HG03066 (cell line): Measurements from ENCODE around the gene CUL1.

Source experiments
- ATAC-seq: cut with Tn5 transposase; IDR thresholded peaks from one replicate; pipeline ENCODE4 v1.9.1; 2021; ENCODE audit warnings: low read depth; ENCODE audit not compliant: unreplicated experiment

The CUL1 gene

DNA sequence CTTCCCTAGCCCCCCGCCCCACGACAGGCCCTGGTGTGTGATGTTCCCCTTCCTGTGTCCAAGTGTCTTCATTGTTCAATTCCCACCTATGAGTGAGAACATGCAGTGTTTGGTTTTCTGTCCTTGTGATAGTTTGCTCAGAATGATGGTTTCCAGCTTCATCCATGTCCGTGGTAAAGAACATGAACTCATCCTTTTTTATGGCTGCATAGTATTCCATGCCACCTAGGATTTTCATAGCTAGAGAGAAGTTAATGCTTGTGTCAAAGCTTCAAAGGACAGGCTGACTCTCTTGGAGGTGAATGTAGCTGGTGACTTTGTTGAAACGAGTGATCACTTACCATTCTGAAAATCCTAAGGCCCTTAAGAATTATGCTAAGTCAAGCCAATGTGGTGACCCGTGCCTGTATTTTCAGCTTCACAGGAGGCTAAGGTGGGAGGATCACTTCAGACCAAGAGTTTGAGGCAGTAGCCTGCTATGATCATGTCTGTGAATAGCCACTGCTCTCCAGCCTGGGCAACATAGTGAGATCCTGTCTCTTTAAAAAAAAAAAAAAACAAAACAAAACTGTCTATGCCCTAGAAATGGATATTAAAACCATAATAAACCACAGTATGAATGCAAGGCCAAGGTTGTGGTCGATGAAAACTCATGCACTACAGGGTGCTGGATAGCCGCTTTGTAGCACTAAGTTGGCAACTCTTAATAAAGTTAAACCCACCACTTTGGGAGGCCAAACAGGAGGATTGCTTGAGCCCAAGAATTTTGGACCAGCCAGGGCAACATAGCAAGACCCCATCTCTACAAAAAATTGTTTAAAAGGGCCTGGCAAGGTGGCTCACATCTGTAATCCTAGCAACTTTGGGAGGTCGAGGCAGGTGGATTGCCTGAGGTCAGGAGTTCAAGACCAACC is 52.0 kb downstream of the CUL1 start:
- no peak for ATAC-seq

DNA sequence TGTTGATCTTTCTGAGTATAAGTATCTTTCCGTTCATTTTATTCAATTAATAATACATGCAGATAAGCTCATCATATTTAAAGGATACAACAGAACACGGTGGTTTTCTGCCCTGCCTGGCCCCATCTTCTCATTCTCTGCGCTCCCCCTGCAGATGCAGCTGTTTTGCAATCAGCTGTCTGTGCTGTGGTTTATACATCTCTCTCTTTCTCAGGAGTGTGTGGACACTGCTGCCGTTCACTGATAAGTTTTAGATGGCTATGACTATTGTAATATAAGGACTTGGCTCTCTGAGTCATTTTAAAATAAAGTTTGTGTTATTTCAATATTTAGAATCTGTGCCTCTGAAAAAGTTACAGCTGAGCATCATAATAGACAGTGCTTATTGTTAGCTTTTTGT is 54.5 kb downstream of the CUL1 start:
- no peak for ATAC-seq

DNA sequence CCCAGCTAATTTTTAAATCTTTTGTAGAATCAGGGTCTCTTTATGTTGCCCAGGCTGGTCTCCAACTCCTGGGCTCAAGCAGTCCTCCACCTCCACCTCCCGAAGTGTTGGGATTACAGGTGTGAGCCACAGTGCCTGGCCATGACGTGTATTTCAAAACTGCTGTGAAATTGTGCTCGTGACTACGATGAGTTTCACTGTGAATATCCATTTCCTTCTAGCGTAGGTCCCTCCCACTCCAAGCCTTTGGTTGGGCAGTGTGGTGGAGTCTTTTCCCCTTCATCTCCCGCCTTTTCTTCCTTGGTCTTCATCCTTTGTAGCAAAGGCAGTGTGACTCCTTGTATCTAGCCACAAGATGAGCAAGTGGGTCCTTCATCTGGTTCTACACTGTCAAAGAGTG is 56.2 kb downstream of the CUL1 start:
- no peak for ATAC-seq

DNA sequence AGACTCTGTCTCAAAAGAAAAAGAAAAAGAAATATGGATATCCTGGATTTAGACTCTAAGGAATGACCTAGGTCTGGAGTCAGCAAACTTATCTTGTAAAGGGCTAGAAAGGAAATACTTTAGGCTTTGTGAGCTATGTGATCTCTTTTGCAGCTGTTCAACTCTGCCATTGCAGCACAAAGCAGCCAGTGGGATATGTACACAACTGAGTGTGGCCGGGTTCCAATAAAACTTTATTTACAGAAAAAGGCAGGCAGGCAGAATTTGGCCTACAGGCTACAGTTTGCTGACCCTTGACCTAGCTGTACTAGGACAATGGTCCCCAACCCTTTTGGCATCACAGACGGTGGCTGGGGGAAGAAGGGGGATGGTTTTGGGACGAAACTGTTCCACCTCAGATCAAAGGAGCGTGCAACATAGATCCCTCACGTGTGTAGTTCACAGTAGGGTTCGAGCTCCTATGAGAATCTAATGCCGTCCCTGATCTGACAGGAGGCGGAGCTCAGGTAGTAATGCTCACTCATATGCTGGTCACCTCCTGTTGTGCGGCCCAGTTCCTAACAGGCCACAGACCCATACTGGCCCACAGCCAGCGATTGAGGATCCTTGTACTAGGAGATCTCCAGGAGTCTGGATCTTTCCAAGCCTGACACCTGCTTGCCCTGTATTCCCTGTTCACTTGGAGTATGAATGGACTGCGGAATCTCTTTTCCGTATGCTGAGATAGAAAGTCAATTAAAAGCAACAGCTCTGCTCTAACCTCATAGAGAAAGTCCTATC is 63.0 kb downstream of the CUL1 start:
- no peak for ATAC-seq

DNA sequence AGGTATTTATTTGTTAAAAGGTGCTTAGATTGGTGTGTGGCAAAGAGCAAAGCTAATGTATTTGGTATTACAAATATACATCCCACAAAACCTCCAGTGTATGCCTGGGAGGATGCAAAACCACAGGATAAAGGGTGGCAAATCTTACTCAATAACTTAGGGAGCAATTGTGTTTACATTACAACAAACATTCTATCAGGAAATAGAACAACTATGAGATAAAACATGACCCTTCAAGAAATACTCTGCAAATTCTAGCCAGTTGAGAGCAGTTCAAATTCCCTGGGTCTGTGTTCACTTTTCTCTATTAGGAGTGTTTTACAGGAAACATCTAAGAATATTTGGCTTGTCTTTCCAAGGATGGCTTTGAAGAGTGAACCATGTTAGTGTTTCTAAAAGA is 64.9 kb downstream of the CUL1 start:
- ATAC-seq, result no peak

DNA sequence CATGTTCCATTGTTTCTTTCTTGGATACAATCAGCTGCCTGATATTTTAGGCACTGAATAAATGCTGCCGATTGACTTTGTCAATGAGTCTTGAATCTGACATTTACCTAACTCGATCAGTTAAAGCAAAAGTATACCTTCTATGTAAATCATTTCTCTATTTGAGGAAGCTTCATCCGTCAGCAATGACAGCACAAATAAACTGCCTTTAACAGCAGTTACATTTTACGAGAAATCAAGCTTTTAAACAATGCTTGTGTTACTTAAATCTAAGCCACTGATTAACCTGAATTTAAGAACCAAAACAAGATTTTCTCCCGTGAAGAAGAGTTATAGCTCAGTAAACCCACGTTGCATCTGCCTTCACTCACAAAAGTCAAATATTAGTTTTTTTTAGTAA is 71.3 kb downstream of the CUL1 start:
- no peak for ATAC-seq

DNA sequence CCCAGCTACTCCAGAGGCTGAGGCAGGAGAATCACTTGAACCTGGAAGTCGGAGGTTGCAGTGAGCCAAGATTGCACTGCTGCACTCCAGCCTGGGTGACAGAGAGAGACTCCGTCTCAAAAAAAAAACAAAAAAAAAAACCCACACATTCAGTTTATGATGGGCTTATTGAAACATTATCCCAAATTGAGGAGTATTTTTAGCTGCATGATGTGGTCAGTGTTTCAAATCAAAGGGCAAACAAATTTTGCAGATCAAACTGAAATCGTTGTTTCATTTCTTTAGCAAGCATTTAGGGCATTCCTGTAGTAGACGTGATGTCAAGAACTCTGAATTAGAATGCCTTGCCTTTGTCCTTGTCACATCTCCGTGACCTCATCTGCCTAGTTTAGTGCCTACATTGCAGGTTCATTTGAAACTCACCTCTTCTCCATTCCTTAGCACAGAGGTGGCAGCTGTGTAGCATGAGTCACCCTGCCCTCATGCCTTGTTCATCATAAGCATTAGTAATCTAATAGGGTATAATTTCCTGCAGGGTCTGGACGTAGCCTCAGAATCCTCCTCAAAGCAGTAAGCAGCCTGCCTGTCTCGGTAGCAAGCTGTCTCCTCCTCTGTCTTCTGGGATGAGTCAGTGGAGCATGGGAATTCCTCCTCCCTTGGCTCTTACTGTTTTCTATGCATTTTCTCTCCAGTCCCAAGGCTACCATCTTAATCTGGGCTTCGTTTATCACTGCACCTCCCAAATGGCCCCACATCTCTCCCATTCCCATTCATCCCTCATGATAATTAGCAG is 73.8 kb downstream of the CUL1 start:
- no peak for ATAC-seq

DNA sequence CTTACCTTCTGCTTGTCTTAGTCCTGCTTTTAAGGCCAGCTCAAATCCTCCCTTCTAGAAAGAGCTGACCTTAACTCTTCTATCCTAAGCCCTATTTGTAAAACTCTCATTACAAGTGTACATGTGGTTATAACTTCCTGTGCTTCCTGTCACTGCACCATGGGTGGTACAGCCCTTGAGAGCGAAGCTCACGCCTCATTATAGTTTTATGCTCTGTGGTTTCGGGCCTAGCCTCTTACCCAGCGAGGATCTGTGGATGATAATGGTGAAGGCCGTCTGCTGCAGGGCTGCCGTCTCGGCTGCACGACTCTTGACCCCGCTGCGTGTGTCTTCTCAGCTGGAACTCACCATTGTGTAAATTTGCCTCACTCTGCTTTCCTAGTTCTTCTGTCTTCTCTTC is 74.6 kb downstream of the CUL1 start:
- ATAC-seq, result peak; percentile 93

DNA sequence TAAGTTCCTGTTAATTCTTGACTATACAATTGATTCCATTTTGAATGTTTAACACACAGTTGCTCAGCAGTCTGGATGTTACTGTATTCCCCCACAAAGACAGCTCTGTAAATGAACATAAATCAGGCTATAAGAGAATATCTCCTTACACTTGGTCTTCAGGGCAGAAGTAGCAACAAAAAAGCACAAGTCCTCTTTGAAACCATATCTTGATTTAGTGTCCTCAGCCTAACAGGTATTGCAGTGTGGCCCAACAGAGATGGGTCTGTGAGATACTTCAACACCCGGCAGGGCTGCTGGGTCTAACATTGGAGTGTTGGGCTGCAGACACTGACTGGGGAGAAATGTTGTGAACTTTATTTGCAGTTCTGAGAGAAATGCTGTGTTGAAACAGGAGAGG is 75.8 kb downstream of the CUL1 start:
- no peak for ATAC-seq

DNA sequence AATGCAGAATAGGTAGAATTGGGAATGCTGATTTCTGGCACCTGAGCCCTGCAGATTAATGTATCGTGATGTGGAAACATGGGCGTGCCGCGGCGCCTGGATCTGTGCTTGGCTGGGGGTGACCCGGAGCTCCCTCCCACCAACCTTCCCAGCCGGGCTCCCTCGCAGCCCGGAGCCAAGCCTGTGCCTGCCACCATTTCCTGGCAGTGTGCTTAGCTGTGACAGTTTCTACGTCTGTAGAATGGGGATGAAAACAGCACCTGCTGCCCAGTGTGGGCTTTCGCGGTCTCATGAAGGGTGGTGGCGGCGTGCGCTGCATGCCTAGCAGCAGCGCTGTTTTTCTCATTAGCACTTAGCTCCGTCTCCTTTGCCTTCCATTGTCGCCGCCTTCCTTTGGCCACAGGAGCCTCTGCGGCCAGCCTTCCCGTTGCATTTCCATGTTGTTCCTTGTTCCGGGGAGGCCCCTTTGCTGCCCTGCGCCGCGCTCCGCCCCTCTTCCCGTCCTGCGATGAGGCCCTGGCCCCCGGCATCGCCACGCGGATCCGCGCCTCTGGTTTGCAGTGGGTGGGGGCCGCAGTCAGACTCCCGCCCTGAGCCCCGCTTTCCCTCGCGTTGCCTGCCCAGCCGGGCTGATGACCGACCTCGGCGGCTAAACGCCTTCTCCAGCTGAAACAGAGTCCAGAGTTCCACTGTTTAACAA is 84.2 kb downstream of the CUL1 start:
- ATAC-seq, result no peak

DNA sequence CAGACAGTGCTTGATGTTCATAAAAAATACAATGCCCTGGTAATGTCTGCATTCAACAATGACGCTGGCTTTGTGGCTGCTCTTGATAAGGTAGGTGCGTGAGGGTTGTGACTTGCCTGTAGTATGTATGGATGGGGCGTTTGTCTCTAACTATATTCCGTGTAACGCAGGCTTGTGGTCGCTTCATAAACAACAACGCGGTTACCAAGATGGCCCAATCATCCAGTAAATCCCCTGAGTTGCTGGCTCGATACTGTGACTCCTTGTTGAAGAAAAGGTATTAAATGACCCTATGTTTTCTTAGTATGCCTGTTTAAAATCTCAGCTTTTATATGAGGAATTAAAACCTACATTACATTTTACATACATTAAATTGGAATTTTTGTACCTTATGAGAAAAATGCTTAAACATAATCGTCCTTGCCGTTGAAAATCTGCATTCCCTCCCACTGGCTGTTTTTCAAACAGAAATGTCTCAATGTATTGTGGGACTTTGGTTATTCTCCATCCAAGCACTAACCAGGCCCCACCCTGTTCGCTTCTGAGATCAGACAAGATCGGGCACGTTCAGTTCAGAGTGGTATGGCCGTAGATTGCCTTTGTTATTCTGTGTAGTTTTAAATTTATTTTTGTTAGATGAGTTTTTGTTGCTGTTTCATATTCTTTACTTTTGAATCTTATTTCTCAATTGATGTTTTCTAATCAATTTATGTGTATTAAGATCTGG is 85.3 kb downstream of the CUL1 start:
- no peak for ATAC-seq

DNA sequence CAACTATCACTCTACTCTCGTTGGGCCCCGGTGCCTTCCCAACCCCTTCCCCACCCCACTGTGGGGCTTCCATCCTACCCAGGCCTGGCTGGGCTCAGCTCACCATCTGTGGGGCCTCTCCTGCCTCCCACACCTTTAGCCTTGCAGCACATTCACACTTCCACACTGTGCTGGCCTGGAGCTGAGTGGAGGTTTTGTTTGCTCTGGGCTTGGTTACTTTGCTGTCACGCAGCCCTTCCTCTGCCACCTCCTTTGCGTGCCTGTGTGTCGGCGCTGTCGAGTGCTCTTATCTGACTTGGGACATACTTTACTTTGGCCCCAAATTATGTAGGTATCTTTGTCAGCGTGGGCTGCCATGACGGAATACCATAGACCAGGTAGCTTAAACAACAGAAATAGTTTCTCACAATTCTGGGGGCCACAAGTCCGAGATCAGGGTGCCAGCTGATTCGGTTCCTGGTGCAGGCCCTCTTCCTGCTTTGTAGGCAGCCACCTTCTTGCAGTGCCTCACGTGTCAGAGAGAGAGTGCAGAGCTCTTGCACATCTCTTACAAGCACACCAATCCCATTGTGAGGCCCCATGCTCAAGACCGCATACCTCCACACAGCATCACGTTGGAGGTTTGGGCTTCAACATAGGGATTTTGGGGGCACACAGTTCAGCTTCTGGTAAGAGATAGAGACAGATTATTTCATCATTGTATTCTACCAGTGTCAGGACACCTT is 89.0 kb downstream of the CUL1 start:
- no peak for ATAC-seq

DNA sequence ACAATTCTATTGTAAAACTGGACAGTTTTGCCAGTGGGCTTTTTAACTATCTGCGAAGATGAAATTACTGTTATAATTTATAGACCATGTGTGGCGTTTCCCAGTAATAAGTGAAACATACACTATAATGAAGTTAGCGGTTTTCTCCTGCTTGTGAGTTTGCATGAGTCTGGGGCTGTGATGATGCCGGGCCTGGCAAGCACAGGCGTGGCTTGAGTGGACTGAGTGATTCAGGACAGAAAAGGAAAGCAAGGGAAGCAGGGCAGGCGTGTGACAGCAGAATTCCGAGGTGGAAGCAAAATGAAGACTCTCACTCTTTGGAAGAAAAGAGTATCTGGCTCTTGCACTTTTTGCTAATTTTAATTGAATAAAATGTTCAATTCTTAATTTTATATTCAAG is 90.5 kb downstream of the CUL1 start:
- no peak for ATAC-seq

DNA sequence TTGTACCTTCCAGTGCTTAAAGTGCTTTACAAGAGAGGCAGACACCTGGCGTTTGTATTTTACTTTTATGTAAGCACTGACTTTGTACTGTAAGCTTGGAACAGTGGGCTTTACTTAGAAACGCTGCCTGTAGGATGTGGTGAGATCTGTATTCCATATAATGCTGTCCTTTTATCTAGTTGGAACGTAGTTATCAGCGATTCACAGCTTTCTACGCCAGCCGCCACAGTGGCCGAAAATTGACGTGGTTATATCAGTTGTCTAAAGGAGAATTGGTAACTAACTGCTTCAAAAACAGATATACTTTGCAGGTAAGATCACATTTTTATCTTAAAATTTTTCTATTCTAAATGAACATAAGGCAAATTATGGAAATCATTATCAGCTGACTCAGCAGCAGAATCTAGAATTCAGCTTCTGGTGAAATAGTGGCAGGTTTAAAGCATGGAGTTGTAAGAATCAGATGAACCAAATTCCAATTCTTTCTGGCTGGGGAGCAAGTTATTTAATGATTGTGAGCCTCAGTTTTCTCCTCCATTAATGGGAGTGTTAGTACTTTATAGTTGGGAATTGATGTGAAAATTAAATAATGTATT is 91.5 kb downstream of the CUL1 start:
- no peak for ATAC-seq

DNA sequence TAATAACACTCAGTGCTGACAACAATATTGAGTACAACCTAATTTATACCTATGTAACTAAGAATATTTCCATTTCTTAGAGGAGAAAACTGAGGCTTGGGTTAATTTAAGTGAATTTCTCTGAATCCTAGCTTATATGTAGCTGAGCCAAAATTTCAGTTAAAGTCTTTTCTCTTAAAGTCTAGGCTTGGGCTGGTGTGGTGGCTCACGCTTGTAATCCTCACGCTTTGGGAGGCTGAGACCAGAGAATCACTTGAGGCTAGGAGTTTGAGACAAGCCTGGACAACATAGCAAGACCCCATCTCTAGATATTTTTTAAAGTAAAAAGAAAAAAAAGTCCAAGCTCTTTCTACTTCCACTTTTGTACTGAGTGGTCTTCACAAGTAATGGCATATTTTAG is 92.1 kb downstream of the CUL1 start:
- no peak for ATAC-seq

DNA sequence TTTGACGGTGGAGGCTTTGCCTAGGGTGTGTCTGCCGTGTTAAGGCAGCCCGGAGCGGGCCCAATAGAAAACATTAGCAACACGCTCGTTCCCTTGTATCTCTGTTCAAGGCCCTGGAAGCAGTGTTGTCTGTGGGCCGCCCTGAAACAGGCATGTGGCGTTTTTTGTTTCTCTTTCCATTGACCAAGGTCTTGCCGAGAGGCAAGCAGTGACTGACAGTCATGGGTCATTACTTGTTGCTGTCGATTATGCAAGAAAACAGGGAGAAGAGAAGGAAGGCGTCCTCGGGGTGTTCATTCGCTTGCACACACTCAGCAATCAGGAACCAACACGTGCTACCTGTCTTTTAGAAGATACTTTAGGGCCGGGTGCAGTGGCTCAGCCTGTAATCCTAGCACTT is 92.8 kb downstream of the CUL1 start:
- no peak for ATAC-seq

DNA sequence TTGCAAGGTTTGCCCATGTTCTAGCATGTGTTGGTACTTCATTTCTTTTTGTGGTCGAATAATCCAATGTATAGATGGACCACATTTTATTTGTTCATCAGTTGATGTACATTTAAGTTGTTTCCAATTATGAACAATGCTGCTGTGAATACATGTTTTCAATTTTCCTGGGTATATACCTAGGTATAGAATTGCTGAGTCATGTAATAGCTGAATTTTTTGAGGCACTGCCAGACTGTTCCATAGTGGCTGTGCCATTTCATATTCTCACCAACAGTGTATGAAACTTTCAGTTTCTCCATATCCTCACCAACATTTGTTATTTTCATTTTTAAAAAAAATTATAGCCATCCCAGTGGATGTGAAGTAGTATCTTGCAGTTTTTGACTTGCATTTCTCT is 94.9 kb downstream of the CUL1 start:
- no peak for ATAC-seq

DNA sequence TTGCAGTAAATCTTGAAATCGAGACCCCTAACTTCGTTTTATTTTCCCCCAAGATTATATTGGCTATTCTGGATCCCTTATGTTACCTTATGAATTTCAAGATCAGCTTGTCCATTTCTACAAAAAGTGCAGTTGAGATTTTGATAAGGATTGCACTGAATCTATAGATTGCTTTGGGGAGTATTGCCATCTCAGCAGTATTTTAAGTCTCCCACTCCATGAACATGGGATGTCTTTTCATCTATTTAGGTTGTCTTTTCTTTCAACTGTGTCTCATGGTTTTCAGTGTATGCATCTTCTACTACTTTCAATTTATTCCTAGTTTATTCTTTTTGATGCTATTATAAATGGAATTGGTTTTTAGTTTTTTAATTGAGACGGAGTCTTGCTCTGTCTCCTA is 95.8 kb downstream of the CUL1 start:
- no peak for ATAC-seq

DNA sequence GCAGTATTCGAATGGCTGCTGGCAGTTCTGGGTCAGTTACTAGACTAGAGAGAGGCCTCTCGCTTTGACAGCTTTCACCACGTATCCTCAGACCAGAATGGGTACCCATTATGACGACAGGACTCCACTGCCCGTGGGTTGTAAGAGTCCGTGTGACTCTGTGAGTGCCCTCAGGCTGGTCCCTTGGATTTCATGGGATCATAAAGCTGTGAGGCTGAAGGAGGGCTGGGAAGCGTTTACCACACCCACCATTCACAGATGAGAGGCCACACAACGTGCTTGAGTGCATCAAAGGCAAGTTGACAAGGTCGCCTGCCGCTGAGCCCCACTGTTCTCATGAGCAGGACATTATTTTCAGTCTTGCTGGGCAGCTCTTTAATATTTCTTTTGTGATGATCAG is 98.1 kb downstream of the CUL1 start:
- no peak for ATAC-seq
